ENCODE data around the gene UAP1L1. TPM values are rescaled to one million over a fixed set of nuclear protein-coding genes. Genes with fewer than 3 reads are reported as not detected.

The UAP1L1 gene
- total RNA-seq, 1 donor from 2014 or later, result 12.6 TPM

- DNase-seq (no peak), ATAC-seq (no peak)
- intact Hi-C loops (cut with micrococcal nuclease), result no loop called here
Observed at GRCh38 chr9:137039611-137040366, 37.5 kb upstream of the UAP1L1 start.

- ATAC-seq, result no peak
- no peak for DNase-seq
- intact Hi-C loops (cut with micrococcal nuclease), result no loop called here
Observed at GRCh38 chr9:137040568-137040967, 36.7 kb upstream of the UAP1L1 start.

GRCh38 chr9:137041124-137041523, 36.2 kb upstream of the UAP1L1 start:
- DNase-seq, result no peak
- ATAC-seq, result no peak
- intact Hi-C loops (cut with micrococcal nuclease), result no loop called here

GRCh38 chr9:137042751-137043727, 34.3 kb upstream of the UAP1L1 start:
- DNase-seq, result peak; percentile 65
- intact Hi-C loops (cut with micrococcal nuclease), result no loop called here

GRCh38 chr9:137044037-137044436, 33.3 kb upstream of the UAP1L1 start:
- ATAC-seq (no peak), DNase-seq (no peak)
- intact Hi-C loops (cut with micrococcal nuclease), result no loop called here

More at GRCh38 chr9:137042751-137043727, 34.3 kb upstream of the UAP1L1 start:
- peak; percentile 39 for ATAC-seq

- intact Hi-C loops (cut with micrococcal nuclease), result no loop called here
- DNase-seq (no peak), ATAC-seq (peak; percentile 4)
Observed at GRCh38 chr9:137044502-137045177, 32.7 kb upstream of the UAP1L1 start.

- intact Hi-C loops (cut with micrococcal nuclease), result no loop called here
- ATAC-seq (peak; percentile 27), DNase-seq (peak; percentile 73)
Observed at GRCh38 chr9:137045294-137046087, 31.8 kb upstream of the UAP1L1 start.

- intact Hi-C loops (cut with micrococcal nuclease), result no loop called here
- ATAC-seq, result peak; percentile 74
Observed at GRCh38 chr9:137046088-137046787, 31.1 kb upstream of the UAP1L1 start, which contains the start of gene NPDC1. Gene NPDC1 (minus strand): TSS chr9:137046177. CDS start chr9:137045989, 188 bp downstream.

GRCh38 chr9:137048655-137049543, 28.4 kb upstream of the UAP1L1 start:
- intact Hi-C loops (cut with micrococcal nuclease), result no loop called here
- no peak for ATAC-seq
- DNase-seq, result no peak

More at GRCh38 chr9:137046088-137046787, 31.1 kb upstream of the UAP1L1 start, which contains the start of gene NPDC1:
- DNase-seq, result peak; percentile 89

- peak; percentile 9 for ATAC-seq
- intact Hi-C loops (cut with micrococcal nuclease), result no loop called here
Observed at GRCh38 chr9:137049544-137050449, 27.5 kb upstream of the UAP1L1 start.

GRCh38 chr9:137050570-137050969, 26.7 kb upstream of the UAP1L1 start:
- ATAC-seq (no peak), DNase-seq (no peak)
- intact Hi-C loops (cut with micrococcal nuclease), result no loop called here

More at GRCh38 chr9:137049544-137050449, 27.5 kb upstream of the UAP1L1 start:
- DNase-seq, result peak; percentile 72

GRCh38 chr9:137051145-137051724, 26.1 kb upstream of the UAP1L1 start:
- ATAC-seq (no peak), DNase-seq (no peak)
- intact Hi-C loops (cut with micrococcal nuclease), result no loop called here

GRCh38 chr9:137052293-137052692, 25.0 kb upstream of the UAP1L1 start:
- intact Hi-C loops (cut with micrococcal nuclease), result no loop called here
- ATAC-seq (no peak), DNase-seq (no peak)

GRCh38 chr9:137052998-137053943, 24.0 kb upstream of the UAP1L1 start:
- DNase-seq (no peak), ATAC-seq (no peak)
- intact Hi-C loops (cut with micrococcal nuclease), result no loop called here

Measured in left ventricle myocardium superior (tissue), 1 donor.